ENCODE results near the gene SGMS1.
"Not testable (repeated sequence)": the region's sequence is repeated elsewhere in the genome, so short reads cannot be mapped to it uniquely, and the experiment has no call there.

The SGMS1 gene

GRCh38 chr10:50388181-50388580 is 235.6 kb downstream of the SGMS1 start:
- DNase-seq, result no peak

- no peak for DNase-seq
These were observed 236.1 kb downstream of the SGMS1 start for GRCh38 chr10:50387732-50388073.

GRCh38 chr10:50387007-50387731 is 236.6 kb downstream of the SGMS1 start:
- DNase-seq, result no peak

- peak; percentile 11 for DNase-seq
These were observed 238.1 kb downstream of the SGMS1 start for GRCh38 chr10:50385624-50386023.

- no peak for DNase-seq
These were observed 238.9 kb downstream of the SGMS1 start for GRCh38 chr10:50384898-50385297.

GRCh38 chr10:50384238-50384637 is 239.5 kb downstream of the SGMS1 start:
- DNase-seq, result no peak

GRCh38 chr10:50382576-50383023 is 241.2 kb downstream of the SGMS1 start:
- no peak for DNase-seq

GRCh38 chr10:50381642-50382041 is 242.1 kb downstream of the SGMS1 start:
- DNase-seq, result no peak

- DNase-seq, result no peak
These were observed 244.1 kb downstream of the SGMS1 start for GRCh38 chr10:50379616-50380015.

GRCh38 chr10:50375745-50376144 is 248.0 kb downstream of the SGMS1 start:
- DNase-seq, result no peak

GRCh38 chr10:50375051-50375452 is 248.7 kb downstream of the SGMS1 start:
- DNase-seq, result peak; percentile 88

GRCh38 chr10:50373821-50374501 is 249.8 kb downstream of the SGMS1 start:
- DNase-seq, result no peak

GRCh38 chr10:50369931-50370330 is 253.8 kb downstream of the SGMS1 start:
- no peak for DNase-seq

- DNase-seq, result peak; percentile 17
These were observed 256.0 kb downstream of the SGMS1 start for GRCh38 chr10:50367732-50368131.

GRCh38 chr10:50366421-50366820 is 257.3 kb downstream of the SGMS1 start:
- DNase-seq, result not testable (repeated sequence)

- not testable (repeated sequence) for DNase-seq
These were observed 259.0 kb downstream of the SGMS1 start for GRCh38 chr10:50364730-50365129.

GRCh38 chr10:50362547-50363125 is 261.1 kb downstream of the SGMS1 start:
- DNase-seq, result no peak

GRCh38 chr10:50361946-50362345 is 261.8 kb downstream of the SGMS1 start:
- no peak for DNase-seq

GRCh38 chr10:50360077-50360850 is 263.5 kb downstream of the SGMS1 start:
- peak; percentile 44 for DNase-seq

GRCh38 chr10:50358925-50359687 is 264.6 kb downstream of the SGMS1 start:
- DNase-seq, result no peak

- DNase-seq, result no peak
These were observed 265.3 kb downstream of the SGMS1 start for GRCh38 chr10:50358411-50358810.

- DNase-seq, result not testable (repeated sequence)
These were observed 267.3 kb downstream of the SGMS1 start for GRCh38 chr10:50356481-50356832.
